ENCODE measurements around the gene NFIX. TPM values are rescaled to one million over a fixed set of nuclear protein-coding genes. Genes with fewer than 3 reads are reported as not detected.
A peak's percentile ranks its signal among the peaks of the same experiment; 100 is the strongest.

Gene NFIX
- total and polyA plus RNA-seq, 2 donors (not counting 1 experiment from before 2014, with no cell fraction given), result 0.69 to 5.6 TPM

GRCh38 chr19:13119627-13120026 lies 124.4 kb downstream of the NFIX start:
- H3K27me3 Mint-ChIP-seq, result no peaks in the 10 kb centered on the region
- Histone ChIP-seq H3K4me3 (ENCODE audit: control extremely low read depth in 1 of 5, extremely low read depth in 1 of 5, insufficient read depth in 1 of 5, low read depth in 2 of 5, low read length in 4 of 5) (peak overlapping the region in 1 of 5 experiments; percentile 81), H3K79me2 (ENCODE audit: control insufficient read depth, insufficient read depth, low read length) (peaks cover 76% of the 10 kb centered on the region), H2AFZ (ENCODE audit: insufficient read depth, low read depth, low read length, poor library complexity, severe bottlenecking) (no peak overlapping the region), H4K20me1 (ENCODE audit: control insufficient read depth, insufficient read depth, low read length, poor library complexity, severe bottlenecking) (peaks cover 38% of the 10 kb centered on the region), H3K9me3 (ENCODE audit: control extremely low read depth in 1 of 3, control insufficient read depth in 2 of 3, insufficient read depth in 1 of 3, low read length in 2 of 3) (peaks cover 0 to 4% (median 0%) of the 10 kb centered on the region in 3 donors), H3K27ac (ENCODE audit: low read length in 2 of 2) (no peak overlapping the region), H3K4me2 (replicated peaks; ENCODE audit: low read depth, low read length, poor library complexity, severe bottlenecking) (peak overlapping the region; percentile 97), H3K4me1 (ENCODE audit: control insufficient read depth in 2 of 2, insufficient read depth in 2 of 2, low read length in 2 of 2) (peaks cover 26 to 46% of the 10 kb centered on the region in 2 donors), H3K36me3 (replicated peaks in 1 of 2; ENCODE audit: control extremely low read depth in 1 of 2, control insufficient read depth in 1 of 2, extremely low read depth in 1 of 2, insufficient read depth in 2 of 2, low read length in 1 of 2) (peaks cover 0 to 4% of the 10 kb centered on the region in 2 experiments), H3K9ac (ENCODE audit: low read length) (no peak overlapping the region), H3K27me3 (replicated peaks in 1 of 4; ENCODE audit: control extremely low read depth in 1 of 4, control insufficient read depth in 3 of 4, insufficient read depth in 4 of 4, low read length in 3 of 4) (no peaks in the 10 kb centered on the region)
- no peak for TF ChIP-seq EZH2 (IDR thresholded peaks at IDR 0.05; ENCODE audit: borderline replicate concordance, insufficient read depth, low read depth, low read length, poor library complexity, severe bottlenecking)
- TF ChIP-seq, protein P1, sequence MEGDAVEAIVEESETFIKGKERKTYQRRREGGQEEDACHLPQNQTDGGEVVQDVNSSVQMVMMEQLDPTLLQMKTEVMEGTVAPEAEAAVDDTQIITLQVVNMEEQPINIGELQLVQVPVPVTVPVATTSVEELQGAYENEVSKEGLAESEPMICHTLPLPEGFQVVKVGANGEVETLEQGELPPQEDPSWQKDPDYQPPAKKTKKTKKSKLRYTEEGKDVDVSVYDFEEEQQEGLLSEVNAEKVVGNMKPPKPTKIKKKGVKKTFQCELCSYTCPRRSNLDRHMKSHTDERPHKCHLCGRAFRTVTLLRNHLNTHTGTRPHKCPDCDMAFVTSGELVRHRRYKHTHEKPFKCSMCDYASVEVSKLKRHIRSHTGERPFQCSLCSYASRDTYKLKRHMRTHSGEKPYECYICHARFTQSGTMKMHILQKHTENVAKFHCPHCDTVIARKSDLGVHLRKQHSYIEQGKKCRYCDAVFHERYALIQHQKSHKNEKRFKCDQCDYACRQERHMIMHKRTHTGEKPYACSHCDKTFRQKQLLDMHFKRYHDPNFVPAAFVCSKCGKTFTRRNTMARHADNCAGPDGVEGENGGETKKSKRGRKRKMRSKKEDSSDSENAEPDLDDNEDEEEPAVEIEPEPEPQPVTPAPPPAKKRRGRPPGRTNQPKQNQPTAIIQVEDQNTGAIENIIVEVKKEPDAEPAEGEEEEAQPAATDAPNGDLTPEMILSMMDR (IDR thresholded peaks at IDR 0.05), result no peak
- DNase-seq, result no peak
- no peak for ATAC-seq (ENCODE audit: low read depth)
- intact Hi-C loops (cut with micrococcal nuclease), result loop anchor here (5.0 kb wide), 1 partner anchor 88 kb away; no protein-coding TSS in a partner anchor
- peak overlapping the region; percentile 72 for H3K27ac Mint-ChIP-seq
- peak overlapping the region; percentile 80 for H3K4me3 Mint-ChIP-seq
- CTCF ChIA-PET, result interaction anchor here (0.6 to 3.2 kb wide), 3 partner anchors 14 to 28 kb away, joined by 3 to 31 read pairs (median 3); no protein-coding TSS in a partner anchor
- peaks cover 55% of the 10 kb centered on the region for H3K4me1 Mint-ChIP-seq
- H3K9me3 Mint-ChIP-seq (ENCODE audit: insufficient read depth), result no peaks in the 10 kb centered on the region
- 90% methylated on average over 8 of the region's 8 CpGs for WGBS (ENCODE audit: insufficient coverage)
- POLR2A ChIA-PET, result interaction anchor here (0.6 to 4.8 kb wide), 2 partner anchors 15 to 898 kb away, joined by 5 to 80 read pairs; partner anchors contain the start of gene LYL1

DNA sequence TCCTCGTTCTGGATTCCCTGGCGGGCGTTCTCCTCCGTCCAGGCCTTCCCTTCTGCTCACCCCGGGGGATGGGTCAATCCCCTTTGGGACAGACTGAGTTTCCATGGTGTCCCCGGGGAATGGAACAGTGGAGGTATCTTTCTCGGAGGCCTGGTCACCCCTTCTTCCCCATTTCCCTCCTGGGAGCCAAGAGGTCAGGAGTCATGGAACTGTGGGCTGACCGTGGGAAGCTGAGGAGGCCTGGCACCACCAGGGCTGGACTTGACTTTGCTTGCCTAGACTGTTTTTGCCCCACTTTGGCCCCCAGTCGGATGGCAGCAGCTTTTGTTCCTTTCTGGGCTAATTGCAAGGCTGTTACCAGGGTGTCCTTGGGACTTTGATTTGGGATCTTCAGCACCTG lies 124.8 kb downstream of the NFIX start:
- WGBS (ENCODE audit: insufficient coverage), result 92% methylated on average over 7 of the region's 9 CpGs
- H3K27me3 ChIP-seq (replicated peaks in 1 of 4; ENCODE audit: control extremely low read depth in 1 of 4, control insufficient read depth in 3 of 4, insufficient read depth in 4 of 4, low read length in 3 of 4), result no peaks in the 10 kb centered on the region
- peaks cover 26 to 46% of the 10 kb centered on the region in 2 donors for H3K4me1 ChIP-seq (ENCODE audit: control insufficient read depth in 2 of 2, insufficient read depth in 2 of 2, low read length in 2 of 2)
- ATAC-seq (ENCODE audit: low read depth), result no peak
- Mint-ChIP-seq H3K9me3 (ENCODE audit: insufficient read depth) (no peaks in the 10 kb centered on the region), H3K27ac (peak overlapping the region; percentile 72), H3K4me3 (peak overlapping the region; percentile 80), H3K27me3 (no peaks in the 10 kb centered on the region), H3K4me1 (peaks cover 54% of the 10 kb centered on the region)
- H3K9ac ChIP-seq (ENCODE audit: low read length), result no peak overlapping the region
- peaks cover 38% of the 10 kb centered on the region for H4K20me1 ChIP-seq (ENCODE audit: control insufficient read depth, insufficient read depth, low read length, poor library complexity, severe bottlenecking)
- DNase-seq, result no peak
- H3K4me2 ChIP-seq (replicated peaks; ENCODE audit: low read depth, low read length, poor library complexity, severe bottlenecking), result peak overlapping the region; percentile 97
- H3K36me3 ChIP-seq (replicated peaks in 1 of 2; ENCODE audit: control extremely low read depth in 1 of 2, control insufficient read depth in 1 of 2, extremely low read depth in 1 of 2, insufficient read depth in 2 of 2, low read length in 1 of 2), result peaks cover 0 to under 1% of the 10 kb centered on the region in 2 experiments
- ChIA-PET CTCF (interaction anchor here (0.6 to 1.3 kb wide), 3 partner anchors 13 to 28 kb away, joined by 3 read pairs; no protein-coding TSS in a partner anchor), POLR2A (no interaction called here)
- peaks cover 0 to 4% (median 0%) of the 10 kb centered on the region in 3 donors for H3K9me3 ChIP-seq (ENCODE audit: control extremely low read depth in 1 of 3, control insufficient read depth in 2 of 3, insufficient read depth in 1 of 3, low read length in 2 of 3)
- H3K4me3 ChIP-seq (ENCODE audit: control extremely low read depth in 1 of 5, extremely low read depth in 1 of 5, insufficient read depth in 1 of 5, low read depth in 2 of 5, low read length in 4 of 5), result no peak overlapping the region
- peaks cover 76% of the 10 kb centered on the region for H3K79me2 ChIP-seq (ENCODE audit: control insufficient read depth, insufficient read depth, low read length)
- TF ChIP-seq, protein P1 (IDR thresholded peaks at IDR 0.05), result no peak
- no peak for TF ChIP-seq EZH2 (IDR thresholded peaks at IDR 0.05; ENCODE audit: borderline replicate concordance, insufficient read depth, low read depth, low read length, poor library complexity, severe bottlenecking)
- intact Hi-C loops (cut with micrococcal nuclease), result no loop called here
- H2AFZ ChIP-seq (ENCODE audit: insufficient read depth, low read depth, low read length, poor library complexity, severe bottlenecking), result no peak overlapping the region
- H3K27ac ChIP-seq (ENCODE audit: low read length in 2 of 2), result no peak overlapping the region
